22Rv1 (cell line): Measurements from ENCODE around the gene RGS7.

Experiments
- H3K27ac ChIP-seq: fragments of 450-650 bp; 2 replicates; pipeline ENCODE4 v1.5.1; 2017
- CTCF ChIP-seq: fragments of 450-650 bp; IDR thresholded peaks from 2 replicates; pipeline ENCODE4 v1.5.1; 2017; ENCODE audit warnings: mild to moderate bottlenecking
- ZFX ChIP-seq: fragments of 450-650 bp; IDR thresholded peaks from 2 replicates; pipeline ENCODE4 v1.6.1; 2017; ENCODE audit warnings: antibody characterized with exemption, borderline replicate concordance

Gene RGS7

GRCh38 chr1:241063276-241063675 lies 293.7 kb downstream of the RGS7 start:
- no peak for TF ChIP-seq ZFX
- no peak for TF ChIP-seq CTCF
- no peak overlapping the region for H3K27ac ChIP-seq

- H3K27ac ChIP-seq: no peak overlapping the region
- TF ChIP-seq CTCF (no peak), ZFX (no peak)
These were observed 295.9 kb downstream of the RGS7 start for GRCh38 chr1:241061062-241061461.

- H3K27ac ChIP-seq: no peak overlapping the region
- TF ChIP-seq CTCF (no peak), ZFX (no peak)
These were observed 308.4 kb downstream of the RGS7 start for GRCh38 chr1:241048622-241049021.

GRCh38 chr1:241045659-241046058 lies 311.3 kb downstream of the RGS7 start:
- TF ChIP-seq ZFX (no peak), CTCF (no peak)

GRCh38 chr1:241034203-241034936 lies 322.6 kb downstream of the RGS7 start:
- no peak overlapping the region for H3K27ac ChIP-seq
- TF ChIP-seq ZFX (no peak), CTCF (no peak)

More at GRCh38 chr1:241045659-241046058, 311.3 kb downstream of the RGS7 start:
- no peak overlapping the region for H3K27ac ChIP-seq

- no peak for TF ChIP-seq CTCF
- no peak for TF ChIP-seq ZFX
- no peak overlapping the region for H3K27ac ChIP-seq
These were observed 332.2 kb downstream of the RGS7 start for GRCh38 chr1:241024834-241025233.

- no peak overlapping the region for H3K27ac ChIP-seq
- TF ChIP-seq CTCF (no peak), ZFX (no peak)
These were observed 334.6 kb downstream of the RGS7 start for GRCh38 chr1:241022366-241022765.
